Naive thymus-derived CD4-positive, alpha-beta T cell (primary cell): ENCODE measurements around the gene IL15. TPM values are rescaled to one million over a fixed set of nuclear protein-coding genes. Genes with fewer than 3 reads are reported as not detected.
"Not testable (repeated sequence)": the region's sequence is repeated elsewhere in the genome, so short reads cannot be mapped to it uniquely, and the experiment has no call there.

Experiments
- ATAC-seq: fragments of 150-1000 bp; cut with Tn5 transposase; 2 replicates; pipeline ENCODE4 v1.10.0; 2021; ENCODE audit warnings: mild to moderate bottlenecking, moderate library complexity
- CTCF ChIA-PET: fragments of 350-600 bp; sonication (Branson Sonifier 250); formaldehyde crosslinking; loops from one replicate; lab custom pipeline; 2021; ENCODE audit warnings: antibody characterized with exemption; lab: Charles Lee
- POLR2A ChIA-PET: fragments of 350-600 bp; sonication (Branson Sonifier 250); formaldehyde crosslinking; loops from one replicate; lab custom pipeline; 2021; ENCODE audit warnings: antibody characterized with exemption, inconsistent platforms; lab: Charles Lee
- DNase-seq, 9 donors: peaks; one replicate each; pipeline versions ENCODE4 v3.0.0 to v3.0.0-alpha.2; 2020 to 2022; ENCODE audit warnings: mixed read lengths in 1 of 9
- H3K27ac ChIP-seq: one replicate; pipeline ENCODE4 v1.7.0; 2013; ENCODE audit warnings: mild to moderate bottlenecking, low read depth, low read length, moderate library complexity
- H3K27me3 ChIP-seq, 2 donors: one replicate each; pipeline ENCODE4 v1.7.0; 2013; ENCODE audit warnings: low read length in 2 of 2, mild to moderate bottlenecking in 2 of 2, moderate library complexity in 2 of 2; ENCODE audit not compliant: control insufficient read depth in 2 of 2, insufficient read depth in 2 of 2
- H3K36me3 ChIP-seq, 3 experiments: 1 replicate in 2 of 3; 2 replicates in 1 of 3; pipeline ENCODE4 v1.7.0; 2013; ENCODE audit warnings: low read length in 3 of 3, mild to moderate bottlenecking in 3 of 3, moderate library complexity in 1 of 3; ENCODE audit not compliant: insufficient read depth in 3 of 3, control insufficient read depth in 2 of 3
- H3K4me1 ChIP-seq, 2 donors: one replicate each; pipeline ENCODE4 v1.7.0; 2013; ENCODE audit warnings: low read length in 2 of 2, mild to moderate bottlenecking in 2 of 2, moderate library complexity in 1 of 2; ENCODE audit not compliant: control insufficient read depth in 2 of 2, insufficient read depth in 2 of 2
- H3K4me3 ChIP-seq: 2 replicates; pipeline ENCODE4 v1.7.0; 2013; ENCODE audit warnings: mild to moderate bottlenecking, low read length
- H3K9me3 ChIP-seq, 3 experiments: 1 replicate in 2 of 3; 2 replicates in 1 of 3; pipeline ENCODE4 v1.7.0; 2013; ENCODE audit warnings: low read length in 3 of 3; ENCODE audit not compliant: control insufficient read depth in 2 of 3
- H3K27ac Mint-ChIP-seq, 9 donors: one replicate each; pipeline ENCODE4 v1.8.0; 2020 to 2022; ENCODE audit warnings: mixed read lengths in 9 of 9, mild to moderate bottlenecking in 8 of 9, moderate library complexity in 5 of 9, inconsistent platforms in 2 of 9
- H3K27me3 Mint-ChIP-seq, 5 donors: one replicate each; pipeline ENCODE4 v1.8.0; 2021 to 2022; ENCODE audit warnings: mixed read lengths in 5 of 5, mild to moderate bottlenecking in 1 of 5
- H3K36me3 Mint-ChIP-seq, 5 donors: one replicate each; pipeline ENCODE4 v1.8.0; 2020 to 2022; ENCODE audit warnings: mixed read lengths in 5 of 5, mild to moderate bottlenecking in 3 of 5, inconsistent platforms in 1 of 5
- H3K4me1 Mint-ChIP-seq, 7 donors: one replicate each; pipeline ENCODE4 v1.8.0; 2020 to 2022; ENCODE audit warnings: mixed read lengths in 7 of 7, mild to moderate bottlenecking in 3 of 7, inconsistent platforms in 1 of 7
- H3K4me3 Mint-ChIP-seq, 10 donors: one replicate each; pipeline ENCODE4 v1.8.0; 2020 to 2022; ENCODE audit warnings: mild to moderate bottlenecking in 10 of 10, mixed read lengths in 10 of 10, moderate library complexity in 6 of 10, inconsistent platforms in 2 of 10
- H3K9me3 Mint-ChIP-seq, 11 donors: one replicate each; pipeline ENCODE4 v1.8.0; 2020 to 2022; ENCODE audit warnings: mixed read lengths in 11 of 11, mild to moderate bottlenecking in 4 of 11, inconsistent platforms in 1 of 11, moderate library complexity in 1 of 11
- intact Hi-C, 2 donors: fragments of 100-400 bp; cut with micrococcal nuclease; formaldehyde crosslinking; loops; one replicate each; pipeline ENCODE4 v1.15.1; 2023
- polyA plus RNA-seq, 2 donors: library from polyadenylated mRNA; unstranded; fragments of 300-500 nt; fragmentation: Illumina TruSeq; gene quantifications; one replicate each; pipeline ENCODE4 v1.2.3, GENCODE V29; 2021
- total RNA-seq, 6 experiments: library from RNA in 5 of 6; stranded (reverse) in 5 of 6; gene quantifications; 1 replicate in 5 of 6; 2 replicates in 1 of 6; pipeline ENCODE4 v1.2.3 and lab custom pipeline; 2021 to 2026

The IL15 gene, protein sequence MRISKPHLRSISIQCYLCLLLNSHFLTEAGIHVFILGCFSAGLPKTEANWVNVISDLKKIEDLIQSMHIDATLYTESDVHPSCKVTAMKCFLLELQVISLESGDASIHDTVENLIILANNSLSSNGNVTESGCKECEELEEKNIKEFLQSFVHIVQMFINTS
- total RNA-seq (1 to 10 TPM in 3 of 5 experiments, under 1 TPM in 2; 0.54 to 8.7 (median 2.7) TPM), polyA plus RNA-seq (under 1 TPM; 0.47 to 0.64 TPM), total RNA-seq (lab: John Stamatoyannopoulos, UW) (0.54 reads per million)

- no peaks in the 10 kb centered on the region for H3K9me3 ChIP-seq
- Mint-ChIP-seq H3K4me3 (peak within 1 kb of the TSS; percentile 80 to 98 (median 95)), H3K27me3 (peaks cover 7 to 52% (median 14%) of the 10 kb centered on the region in 5 donors), H3K27ac (peak within 1 kb of the TSS in 7 of 9 donors; percentile 7 to 85 (median 69)), H3K4me1 (peaks cover 8 to 25% (median 16%) of the 10 kb centered on the region in 7 donors), H3K36me3 (peaks cover 0 to 3% (median 0%) of the 10 kb centered on the region in 5 donors), H3K9me3 (no peaks in the 10 kb centered on the region)
- peak within 1 kb of the TSS; percentile 40 for H3K27ac ChIP-seq
- H3K4me3 ChIP-seq, result peak within 1 kb of the TSS; percentile 80
- ATAC-seq (peak; percentile 82), DNase-seq (peak; percentile 4 to 70 (median 20))
- CTCF ChIA-PET, result no interaction called here
- intact Hi-C loops, result loop anchor here (1.0 to 5.0 kb wide), 3 partner anchors 416 to 1546 kb away; partner anchors contain the start of genes INPP4B (in 2 of the 2), USP38 (in 1 of the 2) and ZNF330 (in 1 of the 2)
- POLR2A ChIA-PET, result no interaction called here
- peaks cover 0 to 7% (median 0%) of the 10 kb centered on the region in 3 experiments for H3K36me3 ChIP-seq
- H3K27me3 ChIP-seq, result no peaks in the 10 kb centered on the region
- peaks cover 2 to 10% of the 10 kb centered on the region in 2 donors for H3K4me1 ChIP-seq
Measured at GRCh38 chr4:141636082-141636770, at the start of gene IL15. IL15 (plus strand) TSS chr4:141636583; CDS start chr4:141719465, 82,882 bp downstream.

- ATAC-seq, result no peak
- no peak for DNase-seq
- Histone ChIP-seq H3K27ac (no peak overlapping the region), H3K36me3 (no peaks in the 10 kb centered on the region), H3K9me3 (no peaks in the 10 kb centered on the region), H3K4me3 (no peak overlapping the region), H3K4me1 (no peaks in the 10 kb centered on the region), H3K27me3 (no peaks in the 10 kb centered on the region)
- Mint-ChIP-seq H3K27ac (no peak overlapping the region), H3K4me3 (no peak overlapping the region), H3K36me3 (no peaks in the 10 kb centered on the region), H3K4me1 (no peaks in the 10 kb centered on the region), H3K27me3 (peaks cover 0 to 6% (median 0%) of the 10 kb centered on the region in 5 donors), H3K9me3 (peaks cover 0 to 53% (median 10%) of the 10 kb centered on the region in 11 donors)
- POLR2A ChIA-PET, result no interaction called here
- CTCF ChIA-PET, result no interaction called here
- intact Hi-C loops, result no loop called here
Measured at GRCh38 chr4:141587897-141588296, 48.5 kb upstream of the IL15 start.

- H3K4me1 ChIP-seq, result no peaks in the 10 kb centered on the region
- H3K9me3 ChIP-seq, result no peaks in the 10 kb centered on the region
- CTCF ChIA-PET, result no interaction called here
- peaks cover 0 to 9% (median 4%) of the 10 kb centered on the region in 11 donors for H3K9me3 Mint-ChIP-seq
- H3K36me3 ChIP-seq, result no peaks in the 10 kb centered on the region
- H3K27ac Mint-ChIP-seq, result no peak overlapping the region
- no peak overlapping the region for H3K4me3 ChIP-seq
- no peaks in the 10 kb centered on the region for H3K36me3 Mint-ChIP-seq
- no peak overlapping the region for H3K4me3 Mint-ChIP-seq
- no peak overlapping the region for H3K27ac ChIP-seq
- H3K27me3 Mint-ChIP-seq, result peaks cover 0 to 9% (median 0%) of the 10 kb centered on the region in 5 donors
- DNase-seq (no peak), ATAC-seq (no peak)
- intact Hi-C loops, result no loop called here
- peaks cover 0 to 3% of the 10 kb centered on the region in 2 donors for H3K27me3 ChIP-seq
- no peaks in the 10 kb centered on the region for H3K4me1 Mint-ChIP-seq
- POLR2A ChIA-PET, result no interaction called here
Measured at GRCh38 chr4:141595531-141595930, 40.9 kb upstream of the IL15 start.

GRCh38 chr4:141599853-141600252 is 36.5 kb upstream of the IL15 start:
- no peaks in the 10 kb centered on the region for H3K36me3 ChIP-seq
- no peaks in the 10 kb centered on the region for H3K4me1 ChIP-seq
- peaks cover 0 to 5% (median 0%) of the 10 kb centered on the region in 7 donors for H3K4me1 Mint-ChIP-seq
- no peaks in the 10 kb centered on the region for H3K36me3 Mint-ChIP-seq
- DNase-seq (no peak), ATAC-seq (no peak)
- ChIA-PET POLR2A (no interaction called here), CTCF (no interaction called here)
- no peak overlapping the region for H3K4me3 Mint-ChIP-seq
- peaks cover 0 to 2% (median 0%) of the 10 kb centered on the region in 11 donors for H3K9me3 Mint-ChIP-seq
- H3K27me3 ChIP-seq, result peaks cover 0 to 3% of the 10 kb centered on the region in 2 donors
- no peak overlapping the region for H3K27ac Mint-ChIP-seq
- no peak overlapping the region for H3K4me3 ChIP-seq
- peaks cover 2 to 9% (median 7%) of the 10 kb centered on the region in 5 donors for H3K27me3 Mint-ChIP-seq
- H3K9me3 ChIP-seq, result no peaks in the 10 kb centered on the region
- H3K27ac ChIP-seq, result no peak overlapping the region
- intact Hi-C loops, result no loop called here

DNA sequence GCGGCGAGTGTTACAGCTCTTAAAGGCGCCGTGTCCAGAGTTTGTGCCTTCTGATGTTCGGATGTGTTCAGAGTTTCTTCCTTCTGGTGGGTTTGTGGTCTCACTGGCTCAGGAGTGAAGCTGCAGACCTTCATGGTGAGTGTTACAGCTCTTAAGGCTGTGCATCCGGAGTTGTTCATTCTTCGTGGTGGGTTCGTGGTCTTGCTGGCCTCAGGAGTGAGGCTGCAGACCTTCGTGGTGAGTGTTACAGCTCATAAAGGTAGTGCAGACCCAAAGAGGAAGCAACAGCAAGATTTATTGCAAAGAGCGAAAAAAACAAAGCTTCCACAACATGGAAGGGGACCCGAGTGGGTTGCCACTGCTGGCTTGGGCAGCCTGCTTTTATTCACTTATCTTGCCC is 31.7 kb upstream of the IL15 start:
- H3K27me3 ChIP-seq, H3K36me3 Mint-ChIP-seq, DNase-seq, H3K27ac Mint-ChIP-seq, POLR2A ChIA-PET, H3K4me1 ChIP-seq, H3K9me3 ChIP-seq, H3K27ac ChIP-seq, H3K9me3 Mint-ChIP-seq, CTCF ChIA-PET, ATAC-seq, H3K36me3 ChIP-seq, intact Hi-C loops, H3K4me1 Mint-ChIP-seq, H3K4me3 ChIP-seq: not testable (repeated sequence)
- peaks cover 4 to 30% (median 20%) of the 10 kb centered on the region in 5 donors for H3K27me3 Mint-ChIP-seq
- peak overlapping the region in 2 of 10 donors; percentile 19 to 43 for H3K4me3 Mint-ChIP-seq

DNA sequence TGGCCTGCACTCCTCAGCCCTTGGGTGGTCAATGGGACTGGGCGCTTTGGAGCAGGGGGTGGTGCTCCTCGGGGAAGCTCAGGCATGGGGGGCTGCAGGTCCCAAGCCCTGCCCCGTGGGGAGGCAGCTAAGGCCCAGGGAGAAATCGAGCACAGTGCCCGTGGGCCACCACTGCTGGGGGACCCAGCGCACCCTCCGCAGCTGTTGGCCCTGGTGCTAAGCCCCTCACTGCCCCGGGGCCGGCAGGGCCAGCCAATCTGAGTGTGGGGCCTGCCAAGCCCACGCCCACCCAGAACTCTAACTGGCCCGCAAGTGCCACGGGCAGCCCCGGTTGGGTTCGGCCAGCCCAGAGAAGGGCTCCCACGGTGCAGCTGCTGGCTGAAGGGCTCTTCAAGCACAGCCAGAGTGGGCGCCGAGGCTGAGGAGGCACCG is 30.9 kb upstream of the IL15 start:
- H3K4me3 Mint-ChIP-seq, result no peak overlapping the region
- peaks cover 4 to 30% (median 21%) of the 10 kb centered on the region in 5 donors for H3K27me3 Mint-ChIP-seq
- Histone ChIP-seq H3K36me3 (no peaks in the 10 kb centered on the region), H3K27ac (no peak overlapping the region), H3K9me3 (no peaks in the 10 kb centered on the region), H3K4me1 (no peaks in the 10 kb centered on the region), H3K4me3 (no peak overlapping the region), H3K27me3 (no peaks in the 10 kb centered on the region)
- peaks cover 0 to 5% (median 0%) of the 10 kb centered on the region in 7 donors for H3K4me1 Mint-ChIP-seq
- DNase-seq (no peak), ATAC-seq (no peak)
- intact Hi-C loops, result no loop called here
- H3K36me3 Mint-ChIP-seq, result no peaks in the 10 kb centered on the region
- CTCF ChIA-PET, result no interaction called here
- no peak overlapping the region for H3K27ac Mint-ChIP-seq
- POLR2A ChIA-PET, result no interaction called here
- H3K9me3 Mint-ChIP-seq, result peaks cover 0 to 2% (median 0%) of the 10 kb centered on the region in 11 donors
